Calu3 (cell line): Measurements from ENCODE around the gene NT5C1B. TPM values are rescaled to one million over a fixed set of nuclear protein-coding genes. Genes with fewer than 3 reads are reported as not detected.

ENCODE experiments used
- BruUV-seq: library from RNA; stranded (reverse); fragments of 400-500 nt; replicated peaks from 2 replicates; lab custom pipeline; 2021; lab: Mats Ljungman, UMichigan
- CTCF ChIA-PET: fragments of 300-600 bp; sonication (Branson Sonifier 250); formaldehyde crosslinking; loops from one replicate; lab custom pipeline; 2022; ENCODE audit warnings: antibody characterized with exemption; lab: Charles Lee
- DNase-seq: peaks from one replicate; pipeline ENCODE4 v3.0.0; 2022
- H3K27ac Mint-ChIP-seq: one replicate; pipeline ENCODE4 v1.8.0; 2022; ENCODE audit warnings: mixed read lengths; ENCODE audit not compliant: unreplicated experiment
- H3K27me3 Mint-ChIP-seq: one replicate; pipeline ENCODE4 v1.8.0; 2022; ENCODE audit warnings: mixed read lengths; ENCODE audit not compliant: unreplicated experiment
- H3K36me3 Mint-ChIP-seq: one replicate; pipeline ENCODE4 v1.8.0; 2022; ENCODE audit warnings: mild to moderate bottlenecking, moderate library complexity, mixed read lengths; ENCODE audit not compliant: insufficient read depth, unreplicated experiment
- H3K4me1 Mint-ChIP-seq: one replicate; pipeline ENCODE4 v1.8.0; 2022; ENCODE audit warnings: mild to moderate bottlenecking, low read depth, mixed read lengths; ENCODE audit not compliant: unreplicated experiment
- H3K4me3 Mint-ChIP-seq: one replicate; pipeline ENCODE4 v1.8.0; 2022; ENCODE audit warnings: mild to moderate bottlenecking, low read depth, moderate library complexity, mixed read lengths; ENCODE audit not compliant: unreplicated experiment
- H3K9me3 Mint-ChIP-seq: one replicate; pipeline ENCODE4 v1.8.0; 2022; ENCODE audit warnings: low read depth, mixed read lengths; ENCODE audit not compliant: unreplicated experiment
- CTCF ChIP-seq: fragments of 200-600 bp; IDR thresholded peaks from one replicate; pipeline ENCODE4 v1.8.0; 2022; ENCODE audit warnings: antibody characterized with exemption; ENCODE audit not compliant: unreplicated experiment
- intact Hi-C: fragments of 100-400 bp; cut with micrococcal nuclease; formaldehyde crosslinking; loops from one replicate; pipeline ENCODE4 v1.10.0; 2022; ENCODE audit not compliant: unreplicated experiment
- total RNA-seq: library from RNA; stranded (reverse); gene quantifications from 2 replicates; pipeline ENCODE4 v1.2.3, GENCODE V29; 2022

The NT5C1B gene
- total RNA-seq, 1 experiment from 2014 or later: not detected

GRCh38 chr2:18520451-18521425 lies 68.6 kb downstream of the NT5C1B start:
- TF ChIP-seq CTCF: peak; percentile 89
- intact Hi-C loops: loop anchor here (1.0 to 10.0 kb wide), 5 partner anchors 226 to 1344 kb away; no protein-coding TSS in a partner anchor
- H3K27ac Mint-ChIP-seq: no peak overlapping the region
- DNase-seq: peak; percentile 83
- no TSS peak for BruUV-seq
- peaks cover 10% of the 10 kb centered on the region for H3K4me1 Mint-ChIP-seq
- no peaks in the 10 kb centered on the region for H3K36me3 Mint-ChIP-seq
- H3K9me3 Mint-ChIP-seq: no peaks in the 10 kb centered on the region
- H3K4me3 Mint-ChIP-seq: no peak overlapping the region
- CTCF ChIA-PET: interaction anchor here (0.7 to 1.2 kb wide), 5 partner anchors 40 to 1342 kb away, joined by 3 to 5 read pairs (median 4); partner anchors contain the start of genes OSR1 and RDH14
- H3K27me3 Mint-ChIP-seq: peaks cover 56% of the 10 kb centered on the region

- H3K4me3 Mint-ChIP-seq: no peak overlapping the region
- H3K36me3 Mint-ChIP-seq: no peaks in the 10 kb centered on the region
- CTCF ChIA-PET: interaction anchor here (0.8 to 1.2 kb wide), 3 partner anchors 40 to 1343 kb away, joined by 3 to 5 read pairs (median 4); partner anchors contain the start of genes OSR1 and RDH14
- no peak for TF ChIP-seq CTCF
- H3K27ac Mint-ChIP-seq: no peak overlapping the region
- H3K9me3 Mint-ChIP-seq: no peaks in the 10 kb centered on the region
- intact Hi-C loops: loop anchor here (1.0 to 10.0 kb wide), 6 partner anchors 83 to 1345 kb away; no protein-coding TSS in a partner anchor
- no peak for DNase-seq
- peaks cover 10% of the 10 kb centered on the region for H3K4me1 Mint-ChIP-seq
- peaks cover 63% of the 10 kb centered on the region for H3K27me3 Mint-ChIP-seq
- no TSS peak for BruUV-seq
Observed at GRCh38 chr2:18519914-18520450, 69.4 kb downstream of the NT5C1B start.

GRCh38 chr2:18518116-18519111 lies 71.0 kb downstream of the NT5C1B start:
- Mint-ChIP-seq H3K36me3 (no peaks in the 10 kb centered on the region), H3K4me3 (no peak overlapping the region), H3K27me3 (peaks cover 58% of the 10 kb centered on the region), H3K4me1 (peaks cover 10% of the 10 kb centered on the region), H3K9me3 (no peaks in the 10 kb centered on the region), H3K27ac (no peak overlapping the region)
- intact Hi-C loops: loop anchor here (5.0 kb wide), 1 partner anchor 81 kb away; no protein-coding TSS in a partner anchor
- no TSS peak for BruUV-seq
- CTCF ChIA-PET: interaction anchor here (1.2 kb wide), 1 partner anchor 42 kb away, joined by 3 read pairs; the partner anchor contains the start of gene RDH14
- DNase-seq: no peak
- no peak for TF ChIP-seq CTCF
